GM21529 (cell line): ENCODE results near the gene NSMF.

Experiments used
- ATAC-seq: cut with Tn5 transposase; IDR thresholded peaks from one replicate; pipeline ENCODE4 v1.9.1; 2021; ENCODE audit not compliant: unreplicated experiment

NSMF gene

GRCh38 chr9:137459152-137459600 is at the start of gene NSMF:
TSS of gene NSMF (minus strand) at chr9:137459334. CDS start at chr9:137459102, 232 bp downstream.
- peak; percentile 61 for ATAC-seq

- ATAC-seq: no peak
Observed at GRCh38 chr9:137506702-137507171, 47.6 kb upstream of the NSMF start.

- no peak for ATAC-seq
Observed at GRCh38 chr9:137506274-137506673, 47.1 kb upstream of the NSMF start.

GRCh38 chr9:137505421-137506140 is 46.4 kb upstream of the NSMF start:
- ATAC-seq: no peak

- no peak for ATAC-seq
Observed at GRCh38 chr9:137504432-137504777, 45.3 kb upstream of the NSMF start.

- ATAC-seq: no peak
Observed at GRCh38 chr9:137502008-137502911, 43.1 kb upstream of the NSMF start.

GRCh38 chr9:137501457-137501856 is 42.3 kb upstream of the NSMF start:
- ATAC-seq: no peak

- ATAC-seq: no peak
Observed at GRCh38 chr9:137500666-137501397, 41.7 kb upstream of the NSMF start.

GRCh38 chr9:137499858-137500661 is 40.9 kb upstream of the NSMF start:
- no peak for ATAC-seq

GRCh38 chr9:137499416-137499815 is 40.3 kb upstream of the NSMF start:
- ATAC-seq: no peak

- ATAC-seq: no peak
Observed at GRCh38 chr9:137498720-137499150, 39.6 kb upstream of the NSMF start.

- ATAC-seq: no peak
Observed at GRCh38 chr9:137497921-137498719, 39.0 kb upstream of the NSMF start.

GRCh38 chr9:137496601-137497375 is 37.7 kb upstream of the NSMF start:
- no peak for ATAC-seq

- ATAC-seq: no peak
Observed at GRCh38 chr9:137494550-137495351, 35.6 kb upstream of the NSMF start.

- ATAC-seq: no peak
Observed at GRCh38 chr9:137494104-137494544, 35.0 kb upstream of the NSMF start.

GRCh38 chr9:137493364-137494103 is 34.4 kb upstream of the NSMF start:
- no peak for ATAC-seq
